HG03025 (cell line): ENCODE data around the gene DISP1.

Experiments used
- ATAC-seq: cut with Tn5 transposase; IDR thresholded peaks from one replicate; pipeline ENCODE4 v1.9.1; 2021; ENCODE audit warnings: mild to moderate bottlenecking, moderate library complexity; ENCODE audit not compliant: unreplicated experiment, low FRiP score

The DISP1 gene

DNA sequence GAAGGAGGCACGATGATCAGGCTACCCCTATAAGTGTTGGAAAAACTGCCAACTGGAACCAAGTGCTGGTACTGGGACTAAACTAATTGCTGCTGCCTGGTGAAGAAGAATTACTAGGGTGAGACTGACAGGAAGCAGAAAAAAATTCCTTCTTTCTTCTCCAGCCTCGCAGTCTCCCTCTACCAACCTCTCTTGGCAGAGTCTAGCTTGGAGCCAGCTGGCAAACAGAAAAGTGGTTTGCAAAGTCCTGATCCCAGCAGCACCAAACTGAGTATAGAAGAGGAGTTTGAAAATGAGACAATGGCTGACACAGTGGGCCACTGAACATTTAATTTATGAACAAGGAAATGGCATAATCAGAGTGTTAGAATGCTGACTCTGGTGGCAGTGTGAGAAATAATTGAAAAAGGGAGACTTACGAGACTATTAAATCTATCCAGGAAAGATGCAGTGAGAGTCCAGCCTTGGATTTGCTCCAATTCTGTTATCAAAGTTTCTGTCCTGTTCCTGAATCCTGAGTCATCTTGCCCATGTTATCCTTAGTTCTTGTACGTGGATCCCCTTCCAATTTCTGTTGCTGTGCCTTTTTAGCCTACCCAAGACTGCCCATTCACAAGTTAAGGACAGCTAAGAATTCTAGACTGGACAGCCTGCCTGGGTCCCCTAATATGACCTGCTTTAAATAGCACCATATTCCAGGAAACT is 23.7 kb upstream of the DISP1 start:
- ATAC-seq, result no peak

DNA sequence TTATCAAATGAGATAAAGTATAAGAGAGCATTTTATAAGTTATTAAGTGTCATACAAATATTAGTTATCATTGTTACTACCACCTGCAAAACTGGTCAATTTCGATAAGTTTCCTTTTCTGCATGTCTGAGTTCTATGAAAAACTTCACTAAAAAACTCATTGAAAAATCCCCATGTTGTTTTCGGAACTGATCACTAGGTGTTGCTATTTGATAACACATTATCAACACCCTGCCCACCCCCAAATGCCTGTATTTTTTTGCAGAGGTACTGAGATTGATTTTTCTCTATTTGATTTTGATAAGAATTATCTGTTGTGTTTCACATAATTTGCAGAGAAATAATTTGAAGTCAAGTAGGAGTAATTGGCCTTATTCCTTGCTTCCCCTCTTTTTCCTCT is 22.1 kb upstream of the DISP1 start:
- ATAC-seq, result no peak

DNA sequence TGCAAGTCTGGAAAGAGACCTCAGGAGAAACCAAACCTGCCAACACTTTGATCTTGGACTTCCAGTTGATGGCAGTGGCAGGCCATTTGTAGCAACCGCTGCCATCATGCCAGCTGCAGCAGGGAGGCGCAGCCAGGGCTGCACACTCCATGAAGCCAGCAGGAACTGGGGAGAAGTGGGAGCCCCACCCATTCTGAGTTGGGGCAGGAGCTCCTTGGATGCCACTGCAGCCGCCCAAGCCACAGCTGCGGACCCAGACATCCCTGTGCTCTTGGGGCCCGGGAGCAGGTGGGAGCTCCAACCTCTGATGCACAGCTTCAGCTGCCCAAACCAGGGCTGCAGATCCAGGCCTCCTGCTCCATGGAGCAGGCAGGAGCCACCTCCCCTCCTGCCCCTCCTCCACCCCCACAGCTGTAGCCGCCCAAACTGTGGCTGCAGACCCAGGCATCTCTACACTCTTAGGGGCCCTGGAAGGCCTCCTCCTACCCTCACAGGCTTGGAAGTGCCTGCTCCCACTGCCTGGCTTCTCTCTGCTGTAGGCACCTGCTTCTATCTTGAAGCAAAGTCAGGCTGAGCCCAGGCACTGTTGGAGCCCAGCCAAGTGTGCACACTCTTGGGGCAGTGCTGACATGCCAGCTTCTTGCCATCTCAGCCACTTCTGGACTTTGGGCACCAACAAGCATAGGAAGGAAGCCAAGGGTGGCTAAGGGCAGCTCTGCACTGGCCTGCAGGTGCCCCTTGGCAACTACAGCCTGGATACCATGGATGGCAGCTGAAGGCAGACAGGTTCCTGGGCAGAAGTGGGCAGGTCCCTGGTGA is 20.0 kb upstream of the DISP1 start:
- no peak for ATAC-seq

DNA sequence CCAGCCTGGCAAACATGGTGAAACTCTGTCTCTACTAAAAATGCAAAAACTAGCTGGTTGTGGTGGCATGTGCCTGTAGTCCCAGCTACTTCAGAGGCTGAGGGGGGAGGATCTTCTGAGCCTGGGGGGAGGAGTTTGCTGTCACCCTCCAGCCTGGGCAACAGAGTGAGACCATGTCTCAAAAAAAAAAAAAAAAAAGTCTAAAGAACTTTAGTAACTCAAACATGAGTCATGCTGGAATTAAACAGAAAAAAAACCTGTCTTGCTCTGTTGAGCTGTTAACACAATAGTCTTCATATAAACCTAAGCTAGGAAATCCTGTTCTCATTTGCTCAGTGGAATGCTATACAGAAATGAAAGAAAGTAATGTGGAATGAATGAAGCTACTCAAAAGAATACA is 16.7 kb upstream of the DISP1 start:
- ATAC-seq, result no peak

DNA sequence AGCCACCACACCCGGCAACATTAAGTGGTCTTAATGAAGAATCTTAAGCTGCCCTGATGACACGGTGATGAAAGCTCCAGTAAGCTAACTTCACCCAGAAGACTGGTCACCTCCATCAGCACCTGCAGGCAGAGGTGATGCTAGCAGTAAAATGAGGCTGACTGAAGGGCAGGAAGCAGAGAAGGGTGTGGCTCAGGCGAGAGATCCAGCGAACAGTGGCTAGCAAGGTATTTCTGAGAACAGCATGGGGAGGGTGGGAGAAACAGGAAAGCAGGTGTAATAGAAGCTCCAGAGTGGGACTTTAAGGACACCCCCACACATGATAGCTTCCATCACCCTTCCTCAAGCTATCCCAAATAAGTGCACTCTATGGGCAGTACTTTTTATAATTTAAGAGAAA is 15.9 kb upstream of the DISP1 start:
- no peak for ATAC-seq

DNA sequence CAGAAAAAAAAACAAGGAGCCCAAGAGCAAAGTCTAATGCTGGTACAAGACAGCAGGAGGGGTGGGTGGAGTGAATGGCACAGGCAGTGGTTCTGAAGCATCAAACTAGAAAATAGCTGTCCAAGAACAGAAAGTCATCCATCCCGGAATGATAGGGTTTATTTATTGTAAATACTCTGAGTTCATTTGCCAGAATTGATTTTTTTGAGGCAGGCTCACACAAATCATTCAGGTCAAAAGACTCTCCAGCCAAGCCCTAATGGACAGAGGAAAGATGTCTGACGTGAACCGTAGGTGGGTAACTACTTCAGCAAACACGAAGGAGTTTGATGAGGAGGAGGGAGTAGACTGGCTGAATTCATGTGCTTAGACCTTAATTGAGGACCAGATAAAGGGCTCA is 13.8 kb upstream of the DISP1 start:
- ATAC-seq, result no peak

DNA sequence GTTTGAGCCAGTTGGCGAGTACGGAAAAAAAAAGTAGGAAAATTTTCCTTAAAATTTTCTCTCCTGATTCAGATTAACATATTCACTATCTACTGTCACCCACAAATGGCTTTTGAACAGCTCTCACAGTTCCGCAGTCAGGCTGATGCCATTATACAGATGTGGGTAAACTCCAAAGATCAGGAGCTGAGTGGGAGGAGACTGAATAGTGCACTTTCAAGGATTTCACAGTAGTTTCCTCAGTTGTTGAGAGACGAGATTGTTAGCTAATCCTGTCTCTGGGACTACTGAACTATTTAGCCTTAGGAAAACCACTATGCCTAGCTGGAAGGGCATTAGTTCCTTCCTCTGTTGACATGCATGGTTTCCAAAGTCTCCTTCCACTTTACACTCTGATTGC is 3.2 kb upstream of the DISP1 start:
- ATAC-seq, result no peak

DNA sequence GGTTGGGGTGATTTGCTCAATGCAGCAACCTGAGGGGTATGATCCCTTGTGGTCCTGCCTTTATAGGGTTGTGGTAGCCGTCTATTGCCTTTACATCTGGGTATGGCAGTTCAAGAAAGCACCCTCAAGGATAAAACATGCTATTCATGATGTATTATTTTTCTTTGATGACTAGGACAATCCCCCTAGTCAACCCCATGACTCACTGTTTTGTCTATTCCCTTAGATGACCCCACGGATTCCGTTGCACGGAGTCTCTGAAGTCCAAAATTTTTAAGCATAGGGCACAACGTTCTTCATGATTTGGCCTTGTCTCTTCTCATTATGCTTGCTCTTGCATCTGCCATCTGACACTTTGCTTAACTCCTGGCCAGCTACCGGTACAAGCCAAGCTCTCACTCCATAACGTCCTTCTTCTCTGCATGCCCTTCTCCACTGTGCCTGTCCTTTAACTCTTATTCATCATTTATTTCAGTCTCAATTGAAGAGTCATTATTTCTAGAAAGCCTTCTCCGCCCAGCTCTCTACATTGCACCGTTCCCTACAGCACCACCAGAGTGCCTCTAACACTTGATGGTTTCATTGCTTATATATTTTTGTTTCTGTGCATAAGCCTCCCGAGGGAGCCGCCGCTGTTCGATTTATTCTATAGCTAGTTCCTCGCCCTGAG is 838 bp upstream of the DISP1 start:
- no peak for ATAC-seq

DNA sequence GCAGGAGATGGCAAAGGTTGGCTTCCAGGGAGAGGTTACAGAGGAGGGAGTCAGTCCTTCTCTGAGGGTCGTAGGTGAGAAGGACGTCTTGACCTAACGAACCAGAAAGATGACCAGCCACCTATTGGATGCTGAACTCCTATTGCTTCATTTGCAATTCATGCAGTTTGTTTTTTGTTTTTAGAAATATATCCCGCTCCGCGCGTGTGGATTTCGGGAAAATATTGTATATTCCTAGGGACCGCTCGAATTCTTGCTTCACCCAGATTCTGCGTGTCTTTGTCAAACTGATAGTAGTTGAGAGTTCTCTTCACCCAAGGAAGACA is 564 bp downstream of the DISP1 start:
- ATAC-seq, result no peak

DNA sequence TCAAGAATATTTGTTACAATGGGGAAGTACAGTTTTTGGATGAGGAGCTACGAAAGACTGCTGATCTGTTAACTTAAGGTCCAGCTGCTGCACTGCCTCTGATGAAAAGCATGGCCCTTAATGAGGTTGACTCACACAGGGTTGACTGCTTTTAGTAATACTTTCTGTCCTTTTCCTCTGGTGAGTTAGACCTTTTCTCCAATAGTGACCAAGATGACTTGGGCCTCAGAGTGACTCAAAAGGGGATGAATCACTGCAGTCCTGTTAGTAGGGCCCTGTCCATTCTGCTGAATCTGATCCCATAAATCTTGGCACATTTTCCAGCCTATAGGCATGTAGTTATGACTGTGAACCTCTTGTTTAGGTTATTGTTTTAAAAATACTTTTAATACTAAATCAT is 2.7 kb downstream of the DISP1 start:
- ATAC-seq, result no peak

DNA sequence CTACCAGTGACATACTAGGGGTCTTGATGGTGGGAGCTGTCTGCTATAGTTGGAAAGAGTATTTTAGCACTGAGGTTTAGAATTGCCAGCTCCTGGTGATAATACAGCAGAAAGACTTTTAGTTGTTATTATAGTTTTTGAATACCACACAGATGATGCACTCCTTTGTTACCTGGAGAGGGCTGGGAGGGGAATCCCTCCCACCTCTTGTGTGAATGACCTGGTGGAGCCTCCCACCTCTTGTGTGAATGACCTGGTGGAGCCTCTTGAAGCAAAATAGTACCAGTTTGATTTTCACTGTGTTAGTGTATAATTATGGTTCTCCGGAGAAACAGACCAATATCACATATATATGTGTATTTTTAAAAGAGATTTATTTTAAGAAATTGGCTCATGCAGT is 3.3 kb downstream of the DISP1 start:
- no peak for ATAC-seq

DNA sequence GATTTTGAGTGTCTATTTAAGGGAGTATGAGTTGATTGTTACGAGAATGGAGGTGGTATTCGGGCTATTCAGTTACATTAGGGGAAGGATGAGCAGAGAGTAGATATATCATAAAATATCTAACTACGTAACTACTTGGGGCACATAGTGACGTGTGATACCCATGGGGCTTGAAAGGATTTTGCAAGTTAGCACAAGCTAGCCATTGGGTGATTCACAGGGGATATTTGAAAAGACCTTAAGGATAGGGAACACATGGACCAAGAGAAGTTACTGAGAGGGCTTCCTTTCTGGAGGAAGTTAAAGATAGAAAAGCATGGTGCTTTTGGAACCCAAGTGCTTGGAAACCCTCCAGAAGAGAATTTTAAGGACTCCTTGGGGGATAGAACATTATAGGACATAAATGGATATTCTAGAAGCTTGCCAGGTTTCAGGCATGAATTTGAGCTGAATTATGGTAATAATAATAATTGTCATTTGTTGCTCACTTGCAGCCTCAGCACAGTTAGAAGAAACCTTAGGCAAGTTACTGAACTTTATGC is 5.4 kb downstream of the DISP1 start:
- no peak for ATAC-seq

DNA sequence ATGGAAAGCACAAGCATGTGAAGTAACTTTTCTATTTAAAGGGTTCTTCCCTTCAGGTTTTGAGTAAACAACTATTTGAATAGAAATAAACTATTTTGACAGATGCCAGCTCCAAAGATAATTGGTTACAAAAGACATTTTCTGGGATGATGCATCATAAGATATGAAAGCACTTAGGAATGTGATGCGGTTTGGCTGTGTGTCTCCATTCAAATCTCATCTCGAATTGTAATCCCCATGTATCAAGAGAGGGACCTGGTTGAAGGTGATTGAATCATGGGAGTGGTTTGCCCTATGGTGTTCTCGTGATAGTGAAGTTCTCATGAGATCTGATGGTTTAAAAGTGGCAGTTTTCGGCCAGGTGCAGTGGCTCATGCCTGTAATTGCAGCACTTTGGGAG is 6.4 kb downstream of the DISP1 start:
- no peak for ATAC-seq

DNA sequence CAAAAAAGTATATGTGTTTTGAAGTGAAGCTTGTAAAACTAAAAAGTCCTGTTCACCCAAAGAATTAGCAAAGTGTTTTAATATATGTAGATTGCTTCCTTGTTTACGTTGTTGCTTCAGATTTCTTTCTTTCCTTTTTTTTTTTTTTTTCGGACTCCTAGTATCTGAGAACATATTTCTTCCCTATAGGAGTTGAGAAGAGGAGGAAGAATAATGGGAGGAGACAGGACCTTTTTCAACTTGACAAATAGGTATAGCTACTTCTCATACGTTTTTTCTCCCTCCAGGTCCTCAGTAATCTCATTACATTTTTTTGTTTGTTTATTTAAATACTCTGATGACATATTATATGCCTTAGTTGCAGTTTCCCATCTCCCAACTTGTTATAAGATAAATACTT is 8.9 kb downstream of the DISP1 start:
- ATAC-seq, result no peak

DNA sequence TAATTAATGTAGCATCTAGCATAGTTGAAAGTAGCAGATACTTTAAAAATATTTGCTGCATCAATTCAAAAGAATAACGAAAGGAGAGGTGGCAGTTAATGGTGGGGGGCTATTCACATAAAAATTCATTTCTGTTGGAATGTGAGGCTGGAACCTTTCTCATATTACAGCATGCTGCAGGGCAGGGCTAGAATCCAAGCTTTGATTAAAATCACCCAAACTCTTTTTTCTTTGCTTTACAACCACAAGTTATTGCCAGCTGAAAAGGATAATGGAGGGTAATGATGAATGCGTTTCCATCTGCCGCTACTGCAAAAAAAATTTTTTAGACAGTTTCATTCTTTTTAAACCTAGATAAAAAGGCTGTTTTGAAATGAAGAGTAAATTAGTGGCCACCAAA is 9.8 kb downstream of the DISP1 start:
- no peak for ATAC-seq

DNA sequence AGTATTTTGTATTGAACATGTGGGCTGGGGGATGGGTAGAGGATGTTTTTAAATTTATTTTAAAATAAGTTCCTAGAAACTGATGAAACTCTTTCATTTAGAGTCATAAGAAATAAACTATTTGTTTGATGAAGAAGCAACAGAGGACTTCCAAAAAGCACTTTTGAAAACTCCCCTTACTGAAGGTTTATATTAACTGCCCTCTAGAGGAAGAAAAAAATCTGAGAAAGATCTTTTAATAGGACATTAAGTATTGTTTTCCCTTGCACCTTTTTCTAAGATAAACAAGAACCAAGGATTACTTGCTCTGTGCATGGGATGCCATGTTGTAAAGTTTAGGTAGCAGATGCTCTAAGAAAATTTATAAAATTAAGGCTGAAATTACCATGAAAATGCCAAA is 14.1 kb downstream of the DISP1 start:
- no peak for ATAC-seq

DNA sequence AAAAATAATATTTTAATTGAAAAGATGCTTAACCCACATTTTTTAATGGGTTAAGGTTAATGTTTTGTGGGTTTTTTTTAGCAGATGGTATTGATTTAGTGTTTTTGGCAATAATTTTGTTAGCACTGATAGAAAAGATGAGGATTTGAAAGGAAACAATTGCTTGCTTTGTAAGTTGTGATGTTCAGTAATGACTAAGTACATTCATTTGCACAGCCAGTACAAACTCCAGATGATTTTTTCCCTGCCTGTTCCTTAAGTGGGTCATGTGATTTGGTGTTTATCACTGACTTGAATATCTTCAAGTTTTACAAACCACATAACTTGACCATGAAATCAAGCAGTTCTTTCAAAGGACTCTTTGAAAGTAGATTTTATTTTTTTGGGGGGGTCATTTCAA is 15.0 kb downstream of the DISP1 start:
- no peak for ATAC-seq

DNA sequence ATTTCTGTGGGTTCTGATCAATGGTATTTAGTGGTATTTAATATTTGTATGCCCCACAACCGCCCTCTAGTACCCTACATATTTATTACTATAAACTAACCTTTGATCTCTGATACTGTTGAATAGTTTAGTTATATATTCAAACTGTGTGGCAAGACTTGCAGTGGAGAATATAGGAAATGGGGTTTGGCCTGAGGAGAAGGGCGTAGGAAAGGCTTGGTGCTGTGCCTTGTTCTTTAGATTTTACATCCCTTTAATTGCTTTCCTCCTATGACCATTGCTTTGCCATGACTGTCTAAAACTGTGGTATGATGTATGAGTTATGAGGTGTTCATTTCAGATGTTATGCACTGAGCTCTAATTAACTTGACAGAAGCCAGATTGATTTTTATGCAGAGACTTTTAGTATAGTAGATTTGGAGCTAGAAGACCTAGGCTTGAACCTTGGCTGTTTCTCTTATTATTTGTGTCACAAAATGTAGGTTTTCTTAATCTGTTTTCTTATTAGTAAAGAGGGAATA is 18.6 kb downstream of the DISP1 start:
- ATAC-seq, result no peak

DNA sequence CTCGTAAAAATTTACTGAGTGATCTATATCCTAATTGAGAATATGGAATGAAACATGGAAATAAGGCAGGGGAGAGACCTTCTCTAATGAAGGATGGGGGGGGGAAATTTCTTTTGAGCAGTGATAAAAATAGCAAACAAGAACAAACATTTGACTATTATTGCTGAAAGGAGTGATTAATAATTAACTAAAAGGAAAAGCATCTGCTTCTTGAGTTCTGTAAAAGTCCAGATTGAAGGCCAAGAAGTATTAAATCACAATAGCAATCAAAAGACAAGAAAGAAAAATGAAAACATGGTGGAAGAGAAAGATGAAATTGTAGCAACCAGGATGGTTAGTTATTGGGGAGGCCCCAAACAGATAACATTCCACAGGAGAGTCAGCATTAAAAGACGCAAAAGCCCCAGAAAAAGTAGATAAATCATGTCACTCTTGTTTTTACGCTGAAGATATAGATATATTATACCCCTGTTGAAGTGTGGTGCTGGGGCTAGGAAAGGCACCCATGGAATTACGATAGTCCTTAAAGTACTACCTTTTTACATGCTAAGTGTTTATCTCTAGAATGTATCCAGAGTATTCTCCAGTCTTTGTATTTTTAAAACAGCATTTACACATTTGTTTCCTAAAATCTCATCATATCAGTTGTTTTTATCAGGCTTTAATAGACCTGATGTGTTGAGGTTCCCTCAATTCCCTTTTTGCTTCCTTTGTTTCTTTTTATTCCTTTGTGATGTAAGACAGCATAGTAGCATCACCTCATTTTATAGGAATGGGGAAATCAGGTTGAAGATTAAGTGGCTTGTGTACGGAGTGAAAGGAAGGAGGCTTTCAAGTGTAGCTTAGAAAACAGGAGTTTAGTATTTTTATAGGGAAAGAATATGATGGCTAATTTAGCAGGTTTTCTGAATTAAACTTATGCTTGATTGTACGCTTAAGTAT is 28.9 kb downstream of the DISP1 start:
- no peak for ATAC-seq

DNA sequence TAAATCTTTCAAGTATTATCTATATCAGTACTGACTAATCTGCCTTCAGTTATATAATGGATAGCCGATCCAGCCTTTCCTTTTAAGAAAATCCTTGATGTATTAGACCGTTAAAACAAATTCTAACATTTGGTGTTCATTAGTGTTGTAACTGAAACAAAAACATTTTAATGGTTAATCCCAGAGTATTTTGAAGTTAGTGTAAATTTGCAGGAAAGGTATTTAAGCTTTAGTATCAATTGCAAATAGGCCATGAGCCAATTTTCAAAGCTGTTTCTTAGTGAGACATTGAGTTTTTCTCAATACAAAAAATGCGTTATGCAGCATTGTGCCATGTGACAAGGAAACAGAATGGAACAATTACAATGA is 29.6 kb downstream of the DISP1 start:
- no peak for ATAC-seq
